Epithelial cell of proximal tubule (primary cell): Measurements from ENCODE around the gene C2. TPM values are rescaled to one million over a fixed set of nuclear protein-coding genes. Genes with fewer than 3 reads are reported as not detected.

ENCODE experiments used
- DNase-seq: peaks from one replicate; pipeline ENCODE4 v3.0.0-alpha.2; 2011; ENCODE audit warnings: low read depth
- H3K4me3 ChIP-seq: 2 replicates; pipeline ENCODE4 v1.5.1; 2011; ENCODE audit warnings: low read depth, mild to moderate bottlenecking, low read length
- CTCF ChIP-seq: conservative IDR thresholded peaks from 2 replicates; pipeline ENCODE4 v1.5.1; 2012; ENCODE audit warnings: low read depth, mild to moderate bottlenecking, low read length
- total RNA-seq: library from RNA; depleted of rRNA; stranded (reverse); fragments of >200 nt; gene quantifications from 2 replicates; pipeline ENCODE4 v1.2.3, GENCODE V29; 2015

The C2 gene
- total RNA-seq, 1 donor from 2014 or later: not detected

DNA sequence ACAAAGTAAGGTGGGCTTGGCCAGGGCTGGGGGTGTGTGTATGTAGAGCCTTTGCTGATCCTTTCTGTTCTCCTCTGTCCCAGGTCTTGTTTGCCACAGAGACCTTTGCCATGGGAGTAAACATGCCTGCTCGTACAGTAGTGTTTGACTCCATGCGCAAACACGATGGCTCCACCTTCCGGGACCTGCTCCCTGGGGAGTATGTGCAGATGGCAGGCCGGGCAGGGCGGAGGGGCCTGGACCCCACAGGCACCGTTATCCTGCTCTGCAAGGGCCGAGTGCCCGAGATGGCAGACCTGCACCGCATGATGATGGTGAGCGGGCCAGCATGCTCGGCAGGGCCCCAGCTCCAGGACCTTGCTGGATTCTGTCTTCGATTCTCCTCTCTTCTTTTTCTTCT is 38.2 kb downstream of the C2 start:
- DNase-seq: no peak
- no peak overlapping the region for H3K4me3 ChIP-seq
- no peak for TF ChIP-seq CTCF

DNA sequence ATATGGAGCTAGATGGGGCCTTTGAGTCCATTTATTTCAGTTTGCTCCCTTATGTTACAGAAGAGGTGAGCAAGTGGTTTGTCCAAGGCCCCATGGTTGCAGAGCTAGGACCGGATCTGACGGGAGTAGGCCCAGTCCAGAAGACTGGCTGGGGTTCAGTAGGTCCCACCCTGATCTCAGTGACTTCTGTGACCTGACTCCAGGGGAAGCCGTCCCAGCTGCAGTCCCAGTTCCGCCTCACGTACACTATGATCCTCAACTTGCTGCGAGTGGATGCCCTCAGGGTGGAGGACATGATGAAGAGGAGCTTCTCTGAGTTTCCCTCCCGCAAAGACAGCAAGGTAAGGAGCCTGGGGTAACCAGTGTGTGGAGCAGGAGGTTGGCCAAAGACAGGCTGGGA is 39.0 kb downstream of the C2 start:
- H3K4me3 ChIP-seq: no peak overlapping the region
- no peak for DNase-seq
- no peak for TF ChIP-seq CTCF

- no peak overlapping the region for H3K4me3 ChIP-seq
- DNase-seq: no peak
- no peak for TF ChIP-seq CTCF
Observed at GRCh38 chr6:31966997-31967925, 39.7 kb downstream of the C2 start.

- no peak for TF ChIP-seq CTCF
- DNase-seq: no peak
- no peak overlapping the region for H3K4me3 ChIP-seq
Observed at GRCh38 chr6:31967926-31968320, 40.4 kb downstream of the C2 start.

- DNase-seq: no peak
- H3K4me3 ChIP-seq: no peak overlapping the region
- no peak for TF ChIP-seq CTCF
Observed at GRCh38 chr6:31968326-31968725, 40.8 kb downstream of the C2 start.

DNA sequence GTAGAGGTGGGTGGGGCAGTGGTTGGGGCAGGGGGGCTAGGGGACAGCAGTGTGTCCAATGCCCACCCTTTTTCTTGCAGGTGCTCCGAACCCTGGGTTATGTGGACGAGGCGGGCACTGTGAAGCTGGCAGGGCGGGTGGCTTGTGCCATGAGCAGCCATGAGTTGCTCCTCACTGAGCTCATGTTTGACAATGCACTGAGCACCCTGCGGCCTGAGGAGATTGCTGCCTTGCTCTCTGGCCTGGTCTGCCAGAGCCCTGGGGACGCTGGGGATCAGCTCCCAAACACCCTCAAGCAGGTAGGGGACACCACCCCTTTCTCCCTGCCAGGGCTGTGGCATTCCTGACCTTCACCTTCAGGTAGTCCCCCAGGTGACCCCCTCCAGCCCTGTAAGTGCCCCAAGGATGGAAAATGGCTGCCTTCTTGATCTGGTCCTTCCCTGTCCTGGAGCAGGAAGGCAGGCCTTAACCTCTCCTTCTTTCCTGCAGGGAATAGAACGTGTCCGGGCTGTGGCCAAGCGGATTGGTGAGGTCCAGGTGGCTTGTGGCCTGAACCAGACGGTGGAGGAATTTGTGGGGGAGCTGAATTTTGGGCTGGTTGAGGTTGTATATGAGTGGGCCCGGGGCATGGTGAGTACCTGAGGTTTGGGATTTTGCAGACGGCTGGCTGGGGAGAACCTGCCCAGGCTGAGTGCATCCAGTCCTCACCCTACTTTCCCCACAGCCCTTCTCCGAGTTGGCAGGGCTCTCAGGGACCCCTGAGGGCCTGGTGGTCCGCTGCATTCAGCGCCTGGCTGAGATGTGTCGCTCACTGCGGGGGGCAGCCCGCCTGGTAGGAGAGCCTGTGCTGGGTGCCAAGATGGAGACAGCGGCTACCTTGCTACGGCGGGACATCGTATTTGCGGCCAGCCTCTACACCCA is 41.5 kb downstream of the C2 start:
- TF ChIP-seq CTCF: no peak
- H3K4me3 ChIP-seq: no peak overlapping the region
- no peak for DNase-seq
